ENCODE data around the gene PCSK4.
"Not testable (repeated sequence)": the region's sequence is repeated elsewhere in the genome, so short reads cannot be mapped to it uniquely, and the experiment has no call there.

The PCSK4 gene

GRCh38 chr19:1505012-1505411 is 14.9 kb upstream of the PCSK4 start:
- no peak for DNase-seq (ENCODE audit: low read depth, low spot score)

GRCh38 chr19:1503925-1504773 is 14.0 kb upstream of the PCSK4 start:
- DNase-seq (ENCODE audit: low read depth, low spot score), result no peak

- DNase-seq (ENCODE audit: low read depth, low spot score), result peak; percentile 39
Observed at GRCh38 chr19:1503089-1503924, 13.2 kb upstream of the PCSK4 start.

- DNase-seq (ENCODE audit: low read depth, low spot score), result no peak
Observed at GRCh38 chr19:1502433-1503088, 12.4 kb upstream of the PCSK4 start.

- DNase-seq (ENCODE audit: low read depth, low spot score), result no peak
Observed at GRCh38 chr19:1501200-1501595, 11.0 kb upstream of the PCSK4 start.

- not testable (repeated sequence) for DNase-seq (ENCODE audit: low read depth, low spot score)
Observed at GRCh38 chr19:1499231-1499630, 9.1 kb upstream of the PCSK4 start.

GRCh38 chr19:1497578-1498235 is 7.6 kb upstream of the PCSK4 start:
- DNase-seq (ENCODE audit: low read depth, low spot score), result no peak

GRCh38 chr19:1496714-1497577 is 6.8 kb upstream of the PCSK4 start:
- no peak for DNase-seq (ENCODE audit: low read depth, low spot score)

GRCh38 chr19:1495799-1496713 is 5.9 kb upstream of the PCSK4 start:
- DNase-seq (ENCODE audit: low read depth, low spot score), result no peak

- no peak for DNase-seq (ENCODE audit: low read depth, low spot score)
Observed at GRCh38 chr19:1495051-1495798, 5.1 kb upstream of the PCSK4 start.

GRCh38 chr19:1494115-1494815 is 4.1 kb upstream of the PCSK4 start:
- DNase-seq (ENCODE audit: low read depth, low spot score), result no peak

- no peak for DNase-seq (ENCODE audit: low read depth, low spot score)
Observed at GRCh38 chr19:1492474-1493006, 2.4 kb upstream of the PCSK4 start.

- no peak for DNase-seq (ENCODE audit: low read depth, low spot score)
Observed at GRCh38 chr19:1491849-1492170, 1.7 kb upstream of the PCSK4 start.

GRCh38 chr19:1491114-1491848 is 1.1 kb upstream of the PCSK4 start, which contains the start of gene REEP6:
Gene REEP6 (plus strand): TSS chr19:1491181. CDS start chr19:1491270, 89 bp downstream.
- DNase-seq (ENCODE audit: low read depth, low spot score), result no peak

GRCh38 chr19:1489463-1490310 is 463 bp downstream of the PCSK4 start:
- DNase-seq (ENCODE audit: low read depth, low spot score), result no peak

GRCh38 chr19:1488282-1488601 is 1.9 kb downstream of the PCSK4 start:
- DNase-seq (ENCODE audit: low read depth, low spot score), result no peak
